HepG2 (cell line): Measurements from ENCODE around the gene TRIM66. TPM values are rescaled to one million over a fixed set of nuclear protein-coding genes. Genes with fewer than 3 reads are reported as not detected.
A peak's percentile ranks its signal among the peaks of the same experiment; 100 is the strongest.

ENCODE experiments used
- CREM ChIP-seq, 2 experiments: sonication (generic) in 1 of 2; formaldehyde crosslinking in 1 of 2; IDR thresholded peaks; 2 replicates each; pipeline versions ENCODE4 v1.4.0 to v1.6.1; 2016 to 2020; ENCODE audit warnings: antibody characterized with exemption in 1 of 2, mild to moderate bottlenecking in 1 of 2, missing genetic modification reagents in 1 of 2
- DNMT1 ChIP-seq: sonication (generic); formaldehyde crosslinking; IDR thresholded peaks from 2 replicates; pipeline ENCODE4 v1.5.1; 2020; ENCODE audit warnings: mild to moderate bottlenecking, missing genetic modification reagents
- EP300 ChIP-seq, 3 experiments: sonication (generic) in 1 of 3; formaldehyde crosslinking in 1 of 3; IDR thresholded peaks; 2 replicates each; pipeline versions ENCODE4 v1.5.1 to v1.6.1; 2011 to 2020; ENCODE audit warnings: low read depth in 2 of 3, low read length in 2 of 3, borderline replicate concordance in 1 of 3, improper control_type of control experiment in 1 of 3, mild to moderate bottlenecking in 1 of 3, missing genetic modification reagents in 1 of 3, moderate library complexity in 1 of 3
- HNF4G ChIP-seq, 2 experiments: sonication (generic) in 1 of 2; formaldehyde crosslinking in 1 of 2; IDR thresholded peaks; 2 replicates each; pipeline versions ENCODE4 v1.4.0 to v1.6.1; 2011 to 2020; ENCODE audit warnings: borderline replicate concordance in 2 of 2, low read depth in 2 of 2, mild to moderate bottlenecking in 2 of 2, low read length in 1 of 2, missing genetic modification reagents in 1 of 2, moderate library complexity in 1 of 2
- HNRNPH1 ChIP-seq: fragments of 200-400 bp; formaldehyde crosslinking; optimal IDR thresholded peaks from 2 replicates; pipeline ENCODE3; 2017; ENCODE audit warnings: mild to moderate bottlenecking, low read depth, low read length
- KDM3A ChIP-seq: IDR thresholded peaks from 2 replicates; pipeline ENCODE4 v1.6.1; 2018; ENCODE audit warnings: low read depth, missing compliant biosample characterization
- MATR3 ChIP-seq: sonication (generic); formaldehyde crosslinking; IDR thresholded peaks from 2 replicates; pipeline ENCODE4 v1.4.0; 2020; ENCODE audit warnings: missing genetic modification reagents
- MAX ChIP-seq: IDR thresholded peaks from 2 replicates; pipeline ENCODE4 v1.6.1; 2012; ENCODE audit warnings: inconsistent platforms
- MIER2 ChIP-seq: IDR thresholded peaks from 2 replicates; pipeline ENCODE4 v1.6.1; 2016; ENCODE audit warnings: missing biosample characterization, missing genetic modification reagents
- NFYC ChIP-seq: IDR thresholded peaks from 2 replicates; pipeline ENCODE4 v1.6.1; 2016; ENCODE audit warnings: missing genetic modification reagents, missing compliant biosample characterization
- ONECUT2 ChIP-seq: sonication (generic); formaldehyde crosslinking; IDR thresholded peaks from 2 replicates; pipeline ENCODE4 v1.4.0; 2020; ENCODE audit warnings: missing genetic modification reagents
- PHF20 ChIP-seq: sonication (generic); formaldehyde crosslinking; IDR thresholded peaks from 2 replicates; pipeline ENCODE4 v1.5.0; 2020; ENCODE audit warnings: mild to moderate bottlenecking, missing genetic modification reagents
- RAD21 ChIP-seq: fragments of 450-650 bp; formaldehyde crosslinking; IDR thresholded peaks from 2 replicates; pipeline ENCODE4 v1.5.0; 2020; ENCODE audit warnings: mild to moderate bottlenecking
- RFXAP ChIP-seq: sonication (generic); formaldehyde crosslinking; IDR thresholded peaks from 2 replicates; pipeline ENCODE4 v1.4.0; 2020; ENCODE audit warnings: missing genetic modification reagents, borderline replicate concordance
- THAP9 ChIP-seq: sonication (generic); formaldehyde crosslinking; IDR thresholded peaks from 2 replicates; pipeline ENCODE4; 2020; ENCODE audit warnings: missing genetic modification reagents, mild to moderate bottlenecking, borderline replicate concordance
- TIGD3 ChIP-seq: sonication (generic); formaldehyde crosslinking; IDR thresholded peaks from 2 replicates; pipeline ENCODE4 v1.5.1; 2020; ENCODE audit warnings: mild to moderate bottlenecking, missing genetic modification reagents, borderline replicate concordance
- ZBTB37 ChIP-seq: sonication (generic); formaldehyde crosslinking; IDR thresholded peaks from 2 replicates; pipeline ENCODE4 v1.4.0; 2020; ENCODE audit warnings: mild to moderate bottlenecking, missing genetic modification reagents
- ZC3H4 ChIP-seq: sonication (generic); formaldehyde crosslinking; IDR thresholded peaks from 2 replicates; pipeline ENCODE4 v1.4.0; 2020; ENCODE audit warnings: missing genetic modification reagents, borderline replicate concordance
- ZNF3 ChIP-seq: IDR thresholded peaks from 2 replicates; pipeline ENCODE4 v1.7.0; 2017; ENCODE audit warnings: inconsistent platforms
- ZNF317 ChIP-seq: sonication (generic); formaldehyde crosslinking; IDR thresholded peaks from 2 replicates; pipeline ENCODE4 v1.5.0; 2020; ENCODE audit warnings: mild to moderate bottlenecking, missing genetic modification reagents
- ZNF343 ChIP-seq: sonication (generic); formaldehyde crosslinking; IDR thresholded peaks from 2 replicates; pipeline ENCODE4 v1.4.0; 2020; ENCODE audit warnings: mild to moderate bottlenecking, missing genetic modification reagents
- ZNF564 ChIP-seq: sonication (generic); formaldehyde crosslinking; IDR thresholded peaks from 2 replicates; pipeline ENCODE4 v1.8.1; 2023; ENCODE audit warnings: mild to moderate bottlenecking, missing genetic modification reagents
- ZNF678 ChIP-seq: sonication (generic); formaldehyde crosslinking; IDR thresholded peaks from 2 replicates; pipeline ENCODE4 v1.4.0; 2020; ENCODE audit warnings: mild to moderate bottlenecking, missing genetic modification reagents
- ZNF720 ChIP-seq: sonication (generic); formaldehyde crosslinking; IDR thresholded peaks from 2 replicates; pipeline ENCODE4 v1.4.0; 2020; ENCODE audit warnings: missing genetic modification reagents
- polyA plus RNA-seq, 8 experiments: library from polyadenylated mRNA; depleted of rRNA in 3 of 8; stranded (reverse) in 7 of 8; unstranded in 1 of 8; fragments of >200 nt; fragmentation: Illumina TruSeq in 4 of 8; extraction: Trizol in 4 of 8; gene quantifications; 2 replicates each; pipeline versions ENCODE4 v1.2.1 to v1.2.3, GENCODE V29; 2011 to 2016; ENCODE audit warnings: low read depth in 4 of 8, missing spikeins in 1 of 8, mixed read lengths in 1 of 8; ENCODE audit not compliant: insufficient read depth in 1 of 8
- total RNA-seq, 5 experiments: library from RNA; depleted of rRNA; stranded (reverse); fragments of >200 nt; fragmentation: Illumina TruSeq; extraction: Trizol; gene quantifications; 2 replicates each; pipeline ENCODE4 v1.2.3, GENCODE V29; 2016; ENCODE audit warnings: low read depth in 1 of 5

TRIM66 gene
- total and polyA plus RNA-seq, 2 of the 13 experiments (the other 11 are each of a cell fraction or from before 2014, with no cell fraction given), result 4.9 to 6.1 TPM

GRCh38 chr11:8682303-8683114 lies at the start of gene TRIM66, which contains the start of gene RPL27A (continued):
- TF ChIP-seq MAX (peak; percentile 74), MATR3 (CRISPR knock-in tag) (no peak), ZNF720 (no peak), PHF20 (CRISPR knock-in tag) (peak; percentile 91), ZC3H4 (CRISPR knock-in tag) (peak; percentile 65; the same call in 1 of the 2 replicates), KDM3A (CRISPR knock-in tag) (0 out of 2 replicates have a peak, but pooled peaks have one; percentile 41), TIGD3 (CRISPR knock-in tag) (no peak), THAP9 (CRISPR knock-in tag) (peak; percentile 78; the same call in 1 of the 2 replicates), ZNF678 (peak; percentile 76), RAD21 (CRISPR knock-in tag) (peak; percentile 20; the same call in 1 of the 2 replicates), ZNF343 (peak; percentile 85), ZNF3 (no peak), NFYC (CRISPR knock-in tag) (peak; percentile 22), EP300 (IDR thresholded peaks at IDR 0.05; ENCODE audit: low read depth in 2 of 2, low read length in 2 of 2) (no peak; a peak in 1 of 4 replicates), EP300 (CRISPR knock-in tag; IDR thresholded peaks at IDR 0.05; ENCODE audit: borderline replicate concordance) (no peak), ONECUT2 (CRISPR knock-in tag) (no peak; the same call in 1 of the 2 replicates), HNRNPH1 (no peak), ZBTB37 (no peak), HNF4G (IDR thresholded peaks at IDR 0.05; ENCODE audit: borderline replicate concordance, low read depth, low read length) (no peak), HNF4G (CRISPR knock-in tag; IDR thresholded peaks at IDR 0.05; ENCODE audit: borderline replicate concordance, low read depth) (no peak), RFXAP (CRISPR knock-in tag) (peak; percentile 86; the same call in 1 of the 2 replicates), ZNF564 (CRISPR knock-in tag) (peak; percentile 61; the same call in 1 of the 2 replicates), CREM (IDR thresholded peaks at IDR 0.05) (peak; percentile 83), CREM (CRISPR knock-in tag; IDR thresholded peaks at IDR 0.05) (no peak), MIER2 (CRISPR knock-in tag) (no peak), DNMT1 (CRISPR knock-in tag) (0 out of 2 replicates have a peak, but pooled peaks have one; percentile 24), ZNF317 (CRISPR knock-in tag) (peak; percentile 82)
